Stimulated activated CD8-positive, alpha-beta memory T cell treated with anti-CD3 and anti-CD28 coated beads, Interleukin-7, amount 100 ng/mL, for 24 hours (primary cell): ENCODE measurements around the gene BRCC3.

Experiments used
- DNase-seq: peaks from one replicate; pipeline ENCODE4 v3.0.0-alpha.2; 2020; ENCODE audit warnings: low read depth

The BRCC3 gene

GRCh38 chrX:155056877-155057792 is 14.2 kb upstream of the BRCC3 start:
- no peak for DNase-seq

DNA sequence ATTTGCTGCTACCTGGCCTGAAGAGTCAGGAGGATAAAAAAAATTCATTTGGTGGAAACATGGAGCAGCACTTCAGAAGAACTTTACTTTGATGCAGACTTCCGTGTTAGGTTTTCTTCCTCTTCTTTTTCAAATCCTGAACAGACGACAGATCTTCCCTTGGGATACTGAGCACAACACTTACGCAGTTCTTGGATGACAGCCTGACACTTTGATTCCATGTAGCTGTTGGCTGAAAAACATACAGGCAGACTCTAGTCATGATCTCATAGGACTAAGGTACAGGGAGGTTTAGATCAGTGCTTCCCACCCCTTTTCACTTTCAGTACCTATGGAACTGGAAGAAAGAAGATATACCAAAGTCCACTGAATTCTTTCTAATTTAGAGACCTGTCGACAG is 9.5 kb upstream of the BRCC3 start:
- DNase-seq = no peak

DNA sequence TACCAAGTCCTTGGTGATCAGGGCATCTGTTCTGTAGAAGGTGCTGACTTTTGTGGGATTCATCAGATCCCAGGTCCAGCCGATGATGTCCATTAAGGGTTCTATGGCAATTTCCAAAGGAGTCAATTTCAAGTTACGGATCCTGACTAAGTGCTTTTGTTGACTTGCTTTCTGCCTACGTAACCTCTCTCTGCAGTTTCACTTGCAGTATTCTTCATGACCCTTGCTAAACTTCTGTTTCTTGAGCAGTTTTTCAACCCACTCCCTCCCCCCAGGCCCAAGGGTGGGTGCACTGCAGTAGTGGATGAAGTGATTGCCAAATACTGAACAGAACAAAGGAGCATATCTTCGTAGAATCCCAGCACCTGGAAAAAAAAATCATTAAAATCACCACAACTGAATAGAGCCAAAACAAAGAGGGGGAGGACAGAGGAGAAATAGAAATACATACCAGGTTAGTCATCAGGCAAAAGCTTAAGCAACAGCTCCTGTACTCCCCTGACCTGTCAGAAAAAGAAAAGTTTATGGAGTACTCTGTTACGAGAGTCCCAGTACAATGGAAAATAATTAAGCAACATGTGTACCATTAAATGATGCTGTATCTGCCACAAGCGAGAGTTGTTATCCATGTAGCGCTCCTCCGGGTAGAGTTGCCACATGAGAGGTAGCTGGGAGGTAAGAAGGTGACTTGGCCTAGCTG is 6.1 kb upstream of the BRCC3 start:
- DNase-seq = no peak

DNA sequence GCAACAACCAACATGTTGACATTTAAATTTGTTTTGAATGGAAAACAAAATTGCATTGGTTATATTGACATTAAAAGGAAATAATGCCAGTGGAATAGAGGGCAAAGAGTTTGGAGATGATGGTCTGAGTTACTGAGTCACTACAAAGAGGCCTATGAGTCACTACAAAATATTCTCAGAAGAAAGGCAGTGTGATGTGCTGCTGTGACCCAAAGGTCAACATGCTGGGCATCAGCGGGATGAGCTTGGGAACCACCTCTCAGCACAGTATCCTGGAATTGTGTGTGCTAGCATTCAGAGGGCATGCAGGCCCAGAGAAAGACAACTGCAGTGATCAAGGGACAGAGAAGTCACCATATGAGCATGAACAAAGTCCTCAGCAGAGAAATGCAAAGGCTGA is 3.1 kb upstream of the BRCC3 start:
- no peak for DNase-seq

DNA sequence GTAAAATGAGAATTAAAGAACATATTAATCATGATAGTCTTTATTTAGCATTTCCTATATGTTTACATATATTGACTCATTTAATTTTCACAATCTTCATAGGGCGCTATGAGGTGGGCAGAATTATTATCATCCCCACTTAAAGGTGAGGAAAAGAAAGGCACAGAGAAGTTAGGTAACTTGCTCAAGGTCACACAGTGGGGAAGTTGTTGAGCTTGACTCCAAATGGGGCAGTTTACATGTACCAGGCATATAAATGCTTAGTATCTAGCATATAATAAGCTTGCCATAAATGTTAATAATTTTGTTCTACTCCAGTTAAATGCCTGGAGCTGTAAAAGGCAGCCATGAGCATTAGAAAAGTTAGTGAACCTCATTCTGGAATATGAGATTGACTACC is 1.9 kb upstream of the BRCC3 start:
- no peak for DNase-seq

DNA sequence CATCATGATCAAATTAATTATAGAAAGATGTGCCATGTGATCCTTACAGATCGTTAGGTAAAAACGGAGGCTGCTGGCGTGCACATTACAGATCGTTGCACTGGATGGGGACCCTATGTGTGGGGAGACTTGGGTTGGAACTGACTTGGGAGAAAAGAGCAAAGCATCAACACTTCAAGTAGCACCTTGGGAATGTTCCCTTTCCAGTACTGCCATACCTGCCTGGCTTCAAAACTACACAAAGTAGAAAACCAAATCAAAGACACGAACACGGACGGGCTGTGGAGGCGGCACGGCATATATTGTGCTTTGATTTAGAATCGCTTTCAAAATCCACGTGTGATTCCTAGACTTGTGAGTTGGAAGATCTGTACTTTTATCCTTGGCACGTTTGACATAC is 1.3 kb upstream of the BRCC3 start:
- no peak for DNase-seq

GRCh38 chrX:155070663-155070974 is 689 bp upstream of the BRCC3 start:
- no peak for DNase-seq

- no peak for DNase-seq
Measured at GRCh38 chrX:155071694-155072280, 479 bp downstream of the BRCC3 start.

DNA sequence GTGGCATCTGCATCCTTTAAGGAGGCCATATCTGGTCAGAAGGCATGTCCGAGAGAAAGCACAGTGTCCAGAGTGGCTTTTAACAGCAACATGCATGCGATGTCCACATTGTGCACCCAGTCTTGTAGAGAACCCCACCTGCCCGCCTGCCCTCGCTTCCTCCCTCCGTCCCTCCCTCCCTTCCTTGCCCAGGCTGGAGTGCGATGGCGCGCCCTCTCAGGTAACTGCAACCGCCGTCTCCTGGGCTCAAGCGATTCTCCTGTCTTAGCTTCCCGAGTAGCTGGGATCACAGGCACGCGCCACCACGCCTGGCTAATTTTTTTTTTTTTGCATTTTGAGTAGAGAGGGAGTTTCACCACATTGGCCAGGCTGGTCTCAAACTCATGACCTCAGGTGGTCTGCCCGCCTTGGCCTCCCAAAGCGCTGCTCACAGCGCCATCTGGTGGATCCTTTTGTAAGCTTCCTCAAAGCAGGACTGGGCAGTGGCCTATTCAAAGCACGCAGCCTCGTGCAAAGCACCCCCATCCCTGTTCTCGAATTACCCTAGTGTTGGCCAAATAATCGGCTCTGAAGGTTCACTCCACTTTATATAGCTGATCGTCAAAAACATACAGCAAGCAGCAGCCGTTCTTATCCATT is 15.0 kb downstream of the BRCC3 start:
- DNase-seq = no peak

- DNase-seq = no peak
Measured at GRCh38 chrX:155086961-155087735, 15.8 kb downstream of the BRCC3 start.

DNA sequence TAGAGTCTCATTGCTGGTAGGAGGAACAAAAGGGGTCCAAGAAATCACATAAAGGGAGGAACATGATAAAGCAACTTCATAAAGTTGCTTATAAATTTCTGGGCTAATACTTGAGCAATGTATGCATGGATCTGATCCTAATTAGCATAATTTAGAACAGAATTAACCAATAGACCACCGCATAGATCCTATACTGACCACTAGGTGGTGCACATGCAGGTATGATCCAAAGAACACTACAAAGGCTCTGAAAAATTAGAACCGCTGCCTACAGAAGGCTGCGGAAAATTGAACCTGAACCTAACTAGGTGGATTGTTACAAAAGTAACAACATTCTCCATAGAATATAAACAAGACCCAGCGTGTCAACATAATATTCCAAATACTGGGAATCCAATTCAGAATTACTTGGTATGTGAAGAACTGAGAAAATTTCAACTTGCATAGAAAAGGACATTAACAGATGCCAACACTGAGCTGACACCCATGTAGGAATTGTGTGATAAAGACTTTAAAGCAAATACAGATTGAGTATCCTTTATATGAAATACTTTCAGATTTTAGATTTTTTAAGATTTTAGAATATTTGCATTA is 23.3 kb downstream of the BRCC3 start:
- DNase-seq = no peak

GRCh38 chrX:155105919-155106318 is 34.6 kb downstream of the BRCC3 start:
- DNase-seq = no peak

DNA sequence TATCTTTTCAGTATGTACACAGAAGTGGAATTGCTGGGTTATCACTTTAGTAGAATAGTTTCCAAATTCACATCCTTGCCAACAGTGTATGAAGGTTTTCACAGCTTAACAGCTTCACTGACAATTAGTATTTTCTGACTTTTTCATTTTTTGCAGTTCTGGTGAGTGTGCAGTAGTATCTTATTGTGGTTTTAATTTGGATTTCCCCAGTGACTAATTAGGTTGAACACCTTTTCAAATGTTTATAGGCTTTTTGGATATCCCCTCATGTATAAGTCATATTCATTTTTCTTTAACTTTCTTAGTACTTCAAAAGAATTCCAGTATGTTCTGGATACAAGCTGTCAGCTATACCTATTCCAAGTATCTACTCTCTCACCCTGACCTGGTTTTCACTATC is 37.1 kb downstream of the BRCC3 start:
- DNase-seq = no peak

GRCh38 chrX:155112171-155112570 is 40.9 kb downstream of the BRCC3 start:
- DNase-seq = no peak

DNA sequence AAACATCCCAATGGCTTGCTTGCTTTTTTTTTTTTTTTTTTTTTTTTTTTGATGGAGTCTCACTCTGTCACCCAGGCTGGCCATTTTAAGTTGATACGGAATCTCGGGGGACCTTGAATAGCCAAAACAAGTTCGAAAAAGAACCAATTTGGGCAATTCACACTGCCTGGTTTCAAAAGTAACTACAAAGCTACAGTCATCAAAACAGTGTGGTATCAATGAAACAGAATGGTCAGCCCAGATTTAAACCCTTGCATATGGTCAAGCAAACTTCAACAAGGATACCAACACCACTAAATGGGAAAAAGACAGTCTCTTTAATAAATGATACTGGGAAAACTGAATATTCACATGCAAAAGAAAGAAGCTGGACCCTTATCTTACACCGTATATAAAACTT is 41.8 kb downstream of the BRCC3 start:
- DNase-seq = no peak

DNA sequence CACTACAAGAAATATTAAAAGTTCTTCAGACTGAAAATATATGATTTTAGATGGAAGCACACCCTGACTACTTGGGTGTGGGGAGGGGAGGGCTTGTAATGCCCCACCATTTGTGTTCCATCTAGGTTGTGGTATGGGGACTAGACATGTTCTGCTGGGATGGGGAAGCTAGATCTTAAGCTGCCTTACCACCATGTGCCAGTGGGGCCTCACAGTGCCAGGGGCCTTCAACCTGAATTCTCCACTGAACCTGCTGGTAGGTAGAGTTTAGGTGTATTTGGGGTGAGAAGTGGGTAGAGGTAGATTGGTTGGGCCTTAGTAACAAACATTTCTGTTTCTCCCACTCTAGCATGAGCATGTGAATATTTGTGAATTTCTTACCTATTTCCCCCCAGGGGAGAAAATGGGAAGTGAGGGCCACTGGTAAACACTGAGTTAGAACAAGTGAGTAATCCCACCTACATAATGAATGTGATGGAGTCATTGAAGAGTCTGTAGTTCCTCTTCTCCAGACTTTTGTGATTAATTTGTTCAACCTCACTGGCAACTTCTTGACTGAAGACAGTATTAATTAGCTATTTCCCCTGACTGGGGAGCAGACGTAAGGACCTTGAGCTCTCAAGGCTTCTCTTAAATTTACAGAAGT is 44.0 kb downstream of the BRCC3 start:
- DNase-seq = no peak

- DNase-seq = no peak
Measured at GRCh38 chrX:155127465-155127864, 56.2 kb downstream of the BRCC3 start.

DNA sequence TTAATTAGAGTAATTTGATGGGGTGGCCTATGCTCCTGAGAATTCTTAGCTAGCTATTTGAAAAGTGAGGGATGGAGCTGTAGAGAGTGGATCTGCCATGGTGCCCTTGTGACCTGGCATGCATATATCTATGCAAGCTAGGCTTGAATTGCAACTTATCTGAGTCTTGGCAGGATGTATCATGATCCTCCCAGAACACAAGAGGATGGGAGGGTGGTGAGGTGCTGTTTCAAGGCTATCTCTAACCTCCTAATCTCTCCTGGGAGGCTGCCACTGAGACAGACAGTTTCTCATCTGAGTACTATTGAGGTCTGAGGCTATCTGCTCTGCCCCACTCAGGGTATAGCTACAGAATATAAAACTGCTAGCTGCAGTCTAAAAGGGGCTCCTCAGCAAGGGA is 56.6 kb downstream of the BRCC3 start:
- no peak for DNase-seq

GRCh38 chrX:155132110-155132509 is 60.8 kb downstream of the BRCC3 start:
- no peak for DNase-seq

- DNase-seq = no peak
Measured at GRCh38 chrX:155134255-155134654, 62.9 kb downstream of the BRCC3 start.

DNA sequence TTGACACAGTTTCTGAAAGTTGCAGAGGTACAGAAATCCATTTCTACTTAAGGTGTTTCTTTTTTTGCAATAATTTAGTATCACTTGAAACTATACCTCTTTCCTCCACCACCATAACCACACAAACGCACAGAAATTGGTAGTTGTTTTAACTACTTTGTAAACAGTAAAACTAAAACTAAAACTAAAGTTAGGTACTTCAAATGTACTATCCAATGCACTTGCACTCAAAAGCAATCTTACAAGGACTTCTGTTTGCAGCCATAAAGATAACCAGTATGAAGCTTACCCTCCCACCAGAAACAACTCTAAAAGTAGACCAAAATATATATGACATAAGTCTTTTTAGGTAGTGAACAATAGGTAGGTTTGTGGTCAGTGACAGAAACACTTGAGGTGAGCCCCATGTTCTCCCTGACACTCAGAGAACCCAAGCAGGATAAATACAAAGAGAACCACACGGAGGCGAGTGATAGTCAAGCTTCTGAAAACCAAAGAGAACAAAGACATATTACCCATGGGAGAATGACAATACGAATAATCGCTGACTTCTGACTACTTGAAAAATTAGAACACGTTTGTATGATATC is 72.7 kb downstream of the BRCC3 start:
- DNase-seq = no peak
